Testis (tissue), 3 donors: Measurements from ENCODE around the gene MXD4. TPM values are rescaled to one million over a fixed set of nuclear protein-coding genes. Genes with fewer than 3 reads are reported as not detected.

Experiments
- DNase-seq: peaks from one replicate; pipeline ENCODE4 v3.0.0-alpha.2; 2019
- H3K27ac ChIP-seq, 2 donors: fragments of 200-600 bp; sonication (generic); one replicate each; pipeline ENCODE4 v1.5.1; 2019
- H3K27me3 ChIP-seq: fragments of 200-600 bp; sonication (generic); one replicate; pipeline ENCODE4 v1.5.1; 2019
- H3K36me3 ChIP-seq: fragments of 200-600 bp; sonication (generic); one replicate; pipeline ENCODE4 v1.5.1; 2017; ENCODE audit warnings: low read depth; ENCODE audit errors: missing control alignments
- H3K4me1 ChIP-seq: fragments of 200-600 bp; sonication (generic); one replicate; pipeline ENCODE4 v1.5.1; 2019
- H3K4me3 ChIP-seq, 2 donors: fragments of 200-600 bp; sonication (generic); one replicate each; pipeline ENCODE4 v1.5.1; 2017 to 2019
- H3K9me3 ChIP-seq: fragments of 200-600 bp; sonication (generic); one replicate; pipeline ENCODE4 v1.5.1; 2017
- CTCF ChIP-seq, 3 experiments: fragments of 450-650 bp in 2 of 3; fragments of 200-600 bp in 1 of 3; sonication (generic) in 1 of 3; IDR thresholded peaks; one replicate each; pipeline ENCODE4 v1.5.1; 2016 to 2019; ENCODE audit warnings: antibody characterized with exemption in 3 of 3, mild to moderate bottlenecking in 2 of 3, moderate library complexity in 1 of 3
- POLR2A ChIP-seq: fragments of 450-650 bp; IDR thresholded peaks from one replicate; pipeline ENCODE4 v1.6.1; 2017; ENCODE audit warnings: antibody characterized with exemption, mild to moderate bottlenecking, moderate library complexity
- WGBS, 2 donors: methylation state at CpG; one replicate each; pipeline ENCODE4 v1.1.5; 2018; 5-methylcytosine and 5-hydroxymethylcytosine counted together
- intact Hi-C: fragments of 100-400 bp; cut with DNase I; formaldehyde crosslinking; loops from one replicate; pipeline ENCODE4 v1.15.1; 2023; ENCODE audit warnings: low total_unique reads
- polyA plus RNA-seq: library from polyadenylated mRNA; stranded (reverse); fragments of 350-450 nt; fragmentation: Illumina TruSeq; extraction: RNeasy Lipid Tissue Mini Kit (QIAGEN cat#74804); gene quantifications from one replicate; pipeline ENCODE4 v1.2.3, GENCODE V29; 2014; ENCODE audit warnings: low read depth, low replicate concordance; ENCODE audit not compliant: insufficient read depth
- total RNA-seq, 2 donors: library from RNA; depleted of rRNA; stranded (reverse); fragments of >200 nt; gene quantifications; one replicate each; pipeline ENCODE4 v1.2.3, GENCODE V29; 2016

MXD4 gene
- total and polyA plus RNA-seq, 3 donors from 2014 or later: 51.6 to 76.4 (median 73.8) TPM

DNA sequence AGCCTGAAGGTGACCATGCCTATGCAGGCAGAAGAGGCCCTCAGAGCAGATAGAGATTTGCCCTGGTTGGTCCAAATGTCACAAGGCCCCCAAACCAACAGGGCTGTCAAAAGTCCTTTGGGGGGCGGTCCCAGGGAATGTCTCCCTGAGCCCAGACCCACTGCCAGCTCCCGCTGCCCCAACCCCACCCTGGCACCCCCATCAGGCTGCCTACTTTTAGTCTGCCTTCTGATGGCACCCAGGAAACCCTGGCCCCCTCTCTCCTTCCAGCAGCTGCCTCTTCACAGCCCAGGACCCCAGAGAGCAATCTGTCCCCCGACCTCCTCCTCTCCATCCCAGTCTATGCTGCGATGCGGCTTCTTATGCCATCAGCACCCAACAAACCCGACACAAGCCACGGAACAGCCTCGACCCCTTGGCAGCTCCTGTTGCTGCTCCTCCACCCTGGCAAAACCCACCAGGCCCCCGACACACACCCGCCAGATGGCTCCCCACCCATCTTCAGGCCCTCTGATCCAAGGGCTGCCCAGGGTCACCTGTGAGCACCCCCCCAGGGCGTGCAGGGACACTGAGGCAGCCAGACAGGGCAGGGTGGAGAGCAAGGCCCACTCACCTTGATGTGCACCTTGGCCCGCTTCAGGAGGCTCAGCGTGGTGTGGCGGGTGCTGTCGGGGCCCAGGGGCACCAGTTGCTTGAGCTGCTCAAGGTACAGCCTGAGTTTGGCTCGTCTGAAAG lies 9.9 kb downstream of the MXD4 start:
- DNase-seq: peak; percentile 12
- H3K4me1 ChIP-seq: peaks cover 25% of the 10 kb centered on the region
- no peak for TF ChIP-seq POLR2A
- TF ChIP-seq CTCF (IDR thresholded peaks at IDR 0.05): no peak
- H3K27ac ChIP-seq: no peak overlapping the region
- H3K27me3 ChIP-seq: no peaks in the 10 kb centered on the region
- no peak overlapping the region for H3K4me3 ChIP-seq
- no peaks in the 10 kb centered on the region for H3K36me3 ChIP-seq
- WGBS, 2 donors: 91 to 95% methylated on average over 7 to 16 of the region's 16 CpGs
- H3K9me3 ChIP-seq: no peaks in the 10 kb centered on the region
- intact Hi-C loops: no loop called here

DNA sequence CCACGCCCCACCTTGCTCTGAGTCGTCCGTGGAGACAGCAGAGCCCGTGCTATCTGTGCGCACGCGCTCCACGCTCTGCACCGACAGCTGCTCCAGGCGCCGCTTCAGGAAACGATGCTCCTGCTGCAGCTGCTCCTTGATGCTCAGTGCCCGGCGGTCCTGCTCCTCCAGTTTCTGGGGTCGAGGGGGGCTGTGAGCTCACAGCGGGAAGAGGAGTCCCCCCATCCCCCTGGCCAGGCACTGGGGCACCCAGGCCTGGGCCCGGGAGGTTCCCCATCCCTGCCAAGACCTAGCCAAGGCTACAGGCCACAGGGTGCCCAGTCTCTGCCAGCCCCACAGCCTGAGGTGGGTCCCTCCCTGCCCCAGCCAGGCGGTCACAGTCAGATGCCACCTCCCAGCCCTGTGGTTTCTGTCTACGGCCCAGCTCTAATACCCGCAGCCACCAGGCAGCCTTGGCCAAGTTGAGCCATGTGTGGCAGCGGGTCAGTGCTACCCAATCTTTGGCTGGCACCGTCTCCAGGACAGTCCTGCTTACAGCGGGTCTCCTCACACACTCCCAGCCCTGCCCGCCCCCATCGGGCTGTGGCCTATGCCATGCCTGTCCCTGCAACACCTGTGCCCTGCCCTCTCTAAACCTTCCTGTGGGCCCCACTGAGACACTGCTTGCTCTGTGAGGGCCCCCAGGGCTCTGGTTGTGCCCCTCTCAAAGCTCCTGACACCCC lies 10.7 kb downstream of the MXD4 start:
- TF ChIP-seq CTCF (IDR thresholded peaks at IDR 0.05) (no peak), POLR2A (no peak)
- H3K36me3 ChIP-seq: no peaks in the 10 kb centered on the region
- intact Hi-C loops: no loop called here

GRCh38 chr4:2250357-2251072 lies 11.4 kb downstream of the MXD4 start:
- peaks cover 12% of the 10 kb centered on the region for H3K4me1 ChIP-seq
- 87 to 90% methylated on average over 6 to 30 of the region's 30 CpGs for WGBS, 2 donors
- DNase-seq: no peak
- H3K27me3 ChIP-seq: no peaks in the 10 kb centered on the region
- intact Hi-C loops: no loop called here
- TF ChIP-seq POLR2A (no peak), CTCF (IDR thresholded peaks at IDR 0.05) (no peak)
- no peak overlapping the region for H3K4me3 ChIP-seq
- no peaks in the 10 kb centered on the region for H3K36me3 ChIP-seq
- H3K27ac ChIP-seq: no peak overlapping the region
- no peaks in the 10 kb centered on the region for H3K9me3 ChIP-seq

More for the DNA sequence above, 10.7 kb downstream of the MXD4 start:
- no peak overlapping the region for H3K4me3 ChIP-seq
- peak; percentile 11 for DNase-seq
- H3K4me1 ChIP-seq: peaks cover 18% of the 10 kb centered on the region
- WGBS, 2 donors: 90 to 96% methylated on average over 11 to 25 of the region's 25 CpGs
- H3K27me3 ChIP-seq: no peaks in the 10 kb centered on the region
- H3K9me3 ChIP-seq: no peaks in the 10 kb centered on the region
- H3K27ac ChIP-seq: no peak overlapping the region

- Histone ChIP-seq H3K36me3 (no peaks in the 10 kb centered on the region), H3K27ac (no peak overlapping the region), H3K9me3 (no peaks in the 10 kb centered on the region), H3K27me3 (no peaks in the 10 kb centered on the region), H3K4me1 (peaks cover 11% of the 10 kb centered on the region), H3K4me3 (no peak overlapping the region)
- TF ChIP-seq CTCF (IDR thresholded peaks at IDR 0.05): no peak
- no peak for TF ChIP-seq POLR2A
- WGBS, 2 donors: 86 to 91% methylated on average over 16 to 26 of the region's 26 CpGs
- intact Hi-C loops: no loop called here
- peak; percentile 11 for DNase-seq
These were observed 12.2 kb downstream of the MXD4 start for GRCh38 chr4:2249526-2250356.
